Osteocyte (in vitro differentiated cells): ENCODE measurements around the gene CSF2RB. TPM values are rescaled to one million over a fixed set of nuclear protein-coding genes. Genes with fewer than 3 reads are reported as not detected.

ENCODE experiments used
- DNase-seq: peaks from one replicate; pipeline ENCODE4 v3.0.0; 2021; ENCODE audit warnings: mixed read lengths; ENCODE audit not compliant: unreplicated experiment; ENCODE audit errors: extremely low spot score
- H3K27ac Mint-ChIP-seq: one replicate; pipeline ENCODE4 v1.8.0; 2021; ENCODE audit warnings: mild to moderate bottlenecking, mixed read lengths; ENCODE audit not compliant: unreplicated experiment
- H3K27me3 Mint-ChIP-seq: one replicate; pipeline ENCODE4 v1.8.0; 2021; ENCODE audit warnings: mixed read lengths; ENCODE audit not compliant: unreplicated experiment
- H3K36me3 Mint-ChIP-seq: one replicate; pipeline ENCODE4 v1.8.0; 2021; ENCODE audit warnings: mixed read lengths; ENCODE audit not compliant: unreplicated experiment
- H3K4me1 Mint-ChIP-seq: one replicate; pipeline ENCODE4 v1.8.0; 2021; ENCODE audit warnings: mixed read lengths; ENCODE audit not compliant: unreplicated experiment
- H3K4me3 Mint-ChIP-seq: one replicate; pipeline ENCODE4 v1.8.0; 2021; ENCODE audit warnings: mild to moderate bottlenecking, moderate library complexity, mixed read lengths; ENCODE audit not compliant: unreplicated experiment
- H3K9me3 Mint-ChIP-seq: one replicate; pipeline ENCODE4 v1.8.0; 2021; ENCODE audit warnings: mixed read lengths; ENCODE audit not compliant: unreplicated experiment
- total RNA-seq: library from RNA; stranded (reverse); gene quantifications from 2 replicates; pipeline ENCODE4 v1.2.1, GENCODE V29; 2021
- TF ChIP-seq, protein P1 (sequence below): fragments of 200-600 bp; sonication (generic); IDR thresholded peaks from 2 replicates; pipeline ENCODE4 v1.5.0; 2021; ENCODE audit warnings: antibody characterized with exemption, mild to moderate bottlenecking, moderate library complexity

The CSF2RB gene
- total RNA-seq, 1 donor from 2014 or later: not detected

DNA sequence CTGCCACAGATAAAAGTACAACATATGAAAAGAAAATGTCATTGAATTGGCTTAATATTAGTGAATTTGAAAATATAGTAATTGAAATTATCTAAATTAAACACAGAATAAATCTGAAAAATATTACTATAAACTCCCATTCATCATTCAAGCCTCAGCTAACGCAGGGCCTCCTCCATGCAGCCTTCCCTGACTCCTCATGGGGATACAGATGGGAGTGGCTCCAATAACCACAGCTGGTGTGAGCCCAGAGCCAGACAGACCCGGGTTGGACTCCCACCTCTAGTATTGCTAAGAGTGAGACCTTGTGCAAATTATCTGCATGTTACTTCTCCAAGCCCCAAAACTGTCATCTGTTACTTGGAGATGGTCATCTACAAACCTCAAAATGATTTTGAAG lies 44.9 kb downstream of the CSF2RB start:
- Mint-ChIP-seq H3K27ac (no peak overlapping the region), H3K36me3 (no peaks in the 10 kb centered on the region), H3K4me3 (no peak overlapping the region), H3K4me1 (no peaks in the 10 kb centered on the region), H3K9me3 (peaks cover 6% of the 10 kb centered on the region), H3K27me3 (peaks cover 34% of the 10 kb centered on the region)
- TF ChIP-seq, protein P1, sequence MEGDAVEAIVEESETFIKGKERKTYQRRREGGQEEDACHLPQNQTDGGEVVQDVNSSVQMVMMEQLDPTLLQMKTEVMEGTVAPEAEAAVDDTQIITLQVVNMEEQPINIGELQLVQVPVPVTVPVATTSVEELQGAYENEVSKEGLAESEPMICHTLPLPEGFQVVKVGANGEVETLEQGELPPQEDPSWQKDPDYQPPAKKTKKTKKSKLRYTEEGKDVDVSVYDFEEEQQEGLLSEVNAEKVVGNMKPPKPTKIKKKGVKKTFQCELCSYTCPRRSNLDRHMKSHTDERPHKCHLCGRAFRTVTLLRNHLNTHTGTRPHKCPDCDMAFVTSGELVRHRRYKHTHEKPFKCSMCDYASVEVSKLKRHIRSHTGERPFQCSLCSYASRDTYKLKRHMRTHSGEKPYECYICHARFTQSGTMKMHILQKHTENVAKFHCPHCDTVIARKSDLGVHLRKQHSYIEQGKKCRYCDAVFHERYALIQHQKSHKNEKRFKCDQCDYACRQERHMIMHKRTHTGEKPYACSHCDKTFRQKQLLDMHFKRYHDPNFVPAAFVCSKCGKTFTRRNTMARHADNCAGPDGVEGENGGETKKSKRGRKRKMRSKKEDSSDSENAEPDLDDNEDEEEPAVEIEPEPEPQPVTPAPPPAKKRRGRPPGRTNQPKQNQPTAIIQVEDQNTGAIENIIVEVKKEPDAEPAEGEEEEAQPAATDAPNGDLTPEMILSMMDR: no peak
- DNase-seq: no peak

DNA sequence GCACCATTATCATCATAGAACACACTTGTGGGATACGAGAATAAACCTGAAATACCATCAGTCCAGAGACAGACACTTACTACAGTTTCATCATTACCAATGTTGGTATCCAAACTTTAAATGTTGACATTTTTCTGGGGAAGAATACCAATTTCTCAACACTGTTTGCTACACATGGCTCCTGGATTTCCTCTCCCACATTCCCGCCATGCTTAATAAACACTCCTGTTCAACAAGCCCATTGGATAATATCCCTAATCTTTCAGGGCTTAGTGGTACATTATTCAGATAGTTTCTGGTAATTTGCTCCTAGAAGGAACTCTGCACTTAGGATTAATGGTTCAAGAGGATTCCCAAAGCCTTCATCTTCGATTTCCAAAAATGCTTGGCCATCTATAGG lies 48.2 kb downstream of the CSF2RB start:
- Mint-ChIP-seq H3K27me3 (peaks cover 45% of the 10 kb centered on the region), H3K4me1 (no peaks in the 10 kb centered on the region), H3K9me3 (peaks cover 4% of the 10 kb centered on the region), H3K4me3 (no peak overlapping the region), H3K36me3 (no peaks in the 10 kb centered on the region), H3K27ac (no peak overlapping the region)
- TF ChIP-seq, protein P1: no peak
- DNase-seq: no peak

DNA sequence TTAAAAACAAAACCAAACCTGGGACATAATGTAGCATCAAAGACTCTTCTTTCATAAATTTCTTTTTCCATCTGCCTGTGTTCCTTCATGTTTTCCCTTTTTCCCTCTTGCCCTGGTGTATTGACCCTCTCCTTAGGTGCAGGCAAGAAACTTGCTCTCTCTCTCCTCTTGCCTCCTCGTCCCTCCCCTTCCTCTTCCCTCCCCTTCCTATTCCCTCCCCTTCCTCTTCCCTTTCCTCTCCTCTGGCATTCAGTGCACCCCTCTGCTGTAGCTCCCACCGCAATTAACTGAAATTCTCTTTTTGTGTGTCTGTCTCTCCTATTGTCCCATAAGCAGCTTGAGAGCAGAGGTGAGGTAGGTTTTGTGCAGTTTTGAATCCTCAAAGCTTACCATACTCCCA lies 49.9 kb downstream of the CSF2RB start:
- Mint-ChIP-seq H3K27ac (no peak overlapping the region), H3K27me3 (peaks cover 48% of the 10 kb centered on the region), H3K9me3 (no peaks in the 10 kb centered on the region), H3K4me3 (no peak overlapping the region), H3K4me1 (no peaks in the 10 kb centered on the region), H3K36me3 (no peaks in the 10 kb centered on the region)
- TF ChIP-seq, protein P1: no peak
- DNase-seq: no peak

DNA sequence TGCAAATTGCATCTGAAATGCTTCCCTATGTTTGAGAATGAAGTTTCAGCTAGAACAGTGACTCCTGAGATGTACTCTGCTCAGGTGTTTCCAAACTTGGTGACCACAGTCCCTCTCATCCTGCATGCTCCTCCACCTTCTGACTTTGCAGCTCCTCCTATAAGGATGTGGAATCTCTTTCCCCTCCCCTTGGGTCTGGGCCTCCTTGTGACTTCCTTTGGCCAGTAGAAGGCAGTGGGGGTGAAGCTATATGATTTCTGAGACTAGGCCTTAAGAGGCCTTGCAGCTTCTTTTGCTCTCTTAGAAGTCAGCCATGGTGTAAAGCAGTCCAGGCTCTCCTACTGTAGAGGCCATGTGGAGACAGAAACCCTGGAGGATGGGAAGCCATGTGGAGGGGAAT lies 50.7 kb downstream of the CSF2RB start:
- H3K27me3 Mint-ChIP-seq: peaks cover 54% of the 10 kb centered on the region
- no peaks in the 10 kb centered on the region for H3K36me3 Mint-ChIP-seq
- H3K4me1 Mint-ChIP-seq: no peaks in the 10 kb centered on the region

DNA sequence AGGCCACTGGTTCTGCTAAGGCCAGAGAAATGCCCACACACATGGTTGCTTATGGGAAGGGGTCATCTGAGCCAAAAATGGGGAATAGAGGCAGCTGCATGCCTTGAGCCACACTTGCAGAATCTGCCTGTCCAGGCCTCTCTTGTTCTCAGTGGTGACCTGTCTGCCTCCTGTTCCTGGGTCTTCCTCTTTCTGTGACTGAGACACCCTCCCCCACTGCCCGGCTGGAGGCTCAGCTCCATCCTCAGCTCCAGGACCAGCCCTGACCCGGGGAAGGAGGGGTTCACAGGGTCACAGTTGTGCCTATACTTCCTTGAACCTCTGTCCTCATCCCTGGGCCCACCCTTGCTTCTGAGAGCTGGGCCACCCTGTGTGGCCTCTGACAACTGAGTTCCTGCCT lies 52.3 kb downstream of the CSF2RB start:
- TF ChIP-seq, protein P1: no peak
- H3K9me3 Mint-ChIP-seq: no peaks in the 10 kb centered on the region
- no peak overlapping the region for H3K4me3 Mint-ChIP-seq
- H3K27ac Mint-ChIP-seq: no peak overlapping the region
- H3K27me3 Mint-ChIP-seq: peaks cover 62% of the 10 kb centered on the region
- DNase-seq: no peak
- H3K36me3 Mint-ChIP-seq: no peaks in the 10 kb centered on the region
- no peaks in the 10 kb centered on the region for H3K4me1 Mint-ChIP-seq

More for the DNA sequence above, 50.7 kb downstream of the CSF2RB start:
- TF ChIP-seq, protein P1: no peak
- H3K27ac Mint-ChIP-seq: no peak overlapping the region
- DNase-seq: no peak
- H3K9me3 Mint-ChIP-seq: no peaks in the 10 kb centered on the region
- no peak overlapping the region for H3K4me3 Mint-ChIP-seq
